Measurements from ENCODE around the gene TTLL9.

DNA sequence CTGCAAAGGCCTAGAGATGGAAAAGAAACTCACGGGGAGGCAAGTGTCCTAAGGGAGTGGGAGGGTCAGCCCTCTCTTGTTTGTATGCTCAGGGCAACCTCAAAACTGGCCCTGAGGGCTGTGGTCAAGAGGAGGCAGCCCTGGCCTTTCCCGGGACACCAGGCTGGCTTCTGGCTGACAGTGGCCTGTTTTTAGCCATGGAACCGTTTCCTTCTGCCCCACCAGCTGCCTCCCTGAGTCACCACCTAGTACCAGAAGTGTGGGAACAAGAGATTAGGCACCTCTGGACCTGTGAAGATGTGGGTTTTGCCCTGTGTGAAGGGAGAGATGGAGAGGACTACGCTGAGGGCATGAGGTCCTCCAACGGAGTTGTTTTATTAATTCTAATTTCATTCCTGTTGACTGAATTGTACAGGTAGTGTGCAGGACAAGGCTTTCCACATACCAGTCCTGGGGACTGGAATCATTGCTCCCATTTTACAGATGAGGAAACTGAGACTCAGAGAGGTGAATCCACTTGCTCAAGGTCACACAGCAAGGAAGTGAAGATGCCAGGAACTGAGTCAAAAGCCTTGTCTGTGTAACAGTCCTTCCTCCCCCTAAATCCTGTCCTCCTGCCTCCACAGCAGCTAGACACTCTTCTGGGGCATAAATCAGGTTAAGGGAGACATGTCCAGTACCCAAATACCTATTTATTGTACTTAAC is 30.5 kb upstream of the TTLL9 start:
- TF ChIP-seq, protein P1, sequence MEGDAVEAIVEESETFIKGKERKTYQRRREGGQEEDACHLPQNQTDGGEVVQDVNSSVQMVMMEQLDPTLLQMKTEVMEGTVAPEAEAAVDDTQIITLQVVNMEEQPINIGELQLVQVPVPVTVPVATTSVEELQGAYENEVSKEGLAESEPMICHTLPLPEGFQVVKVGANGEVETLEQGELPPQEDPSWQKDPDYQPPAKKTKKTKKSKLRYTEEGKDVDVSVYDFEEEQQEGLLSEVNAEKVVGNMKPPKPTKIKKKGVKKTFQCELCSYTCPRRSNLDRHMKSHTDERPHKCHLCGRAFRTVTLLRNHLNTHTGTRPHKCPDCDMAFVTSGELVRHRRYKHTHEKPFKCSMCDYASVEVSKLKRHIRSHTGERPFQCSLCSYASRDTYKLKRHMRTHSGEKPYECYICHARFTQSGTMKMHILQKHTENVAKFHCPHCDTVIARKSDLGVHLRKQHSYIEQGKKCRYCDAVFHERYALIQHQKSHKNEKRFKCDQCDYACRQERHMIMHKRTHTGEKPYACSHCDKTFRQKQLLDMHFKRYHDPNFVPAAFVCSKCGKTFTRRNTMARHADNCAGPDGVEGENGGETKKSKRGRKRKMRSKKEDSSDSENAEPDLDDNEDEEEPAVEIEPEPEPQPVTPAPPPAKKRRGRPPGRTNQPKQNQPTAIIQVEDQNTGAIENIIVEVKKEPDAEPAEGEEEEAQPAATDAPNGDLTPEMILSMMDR (conservative IDR thresholded peaks at IDR 0.05; ENCODE audit: low read depth, low read length), result no peak
- no peak for TF ChIP-seq EZH2 (IDR thresholded peaks at IDR 0.05; ENCODE audit: borderline replicate concordance, low read depth, low read length, poor library complexity, severe bottlenecking)
